Gastrocnemius medialis (tissue), 4 donors: ENCODE measurements around the gene ICAM3.

Experiments
- POLR2A ChIP-seq, 2 donors: fragments of 450-650 bp; IDR thresholded peaks; one replicate each; pipeline ENCODE4 v1.6.1; 2017; ENCODE audit warnings: antibody characterized with exemption in 2 of 2, mild to moderate bottlenecking in 2 of 2, moderate library complexity in 2 of 2
- TF ChIP-seq, protein P1 (sequence below), 5 experiments: fragments of 450-650 bp in 3 of 5; fragments of 200-600 bp in 2 of 5; sonication (generic) in 2 of 5; IDR thresholded peaks in 4 of 5; conservative IDR thresholded peaks in 1 of 5; 1 replicate in 4 of 5; 2 replicates in 1 of 5; pipeline ENCODE4 v1.5.1; 2016 to 2019; ENCODE audit warnings: antibody characterized with exemption in 5 of 5, mild to moderate bottlenecking in 3 of 5, moderate library complexity in 3 of 5

DNA sequence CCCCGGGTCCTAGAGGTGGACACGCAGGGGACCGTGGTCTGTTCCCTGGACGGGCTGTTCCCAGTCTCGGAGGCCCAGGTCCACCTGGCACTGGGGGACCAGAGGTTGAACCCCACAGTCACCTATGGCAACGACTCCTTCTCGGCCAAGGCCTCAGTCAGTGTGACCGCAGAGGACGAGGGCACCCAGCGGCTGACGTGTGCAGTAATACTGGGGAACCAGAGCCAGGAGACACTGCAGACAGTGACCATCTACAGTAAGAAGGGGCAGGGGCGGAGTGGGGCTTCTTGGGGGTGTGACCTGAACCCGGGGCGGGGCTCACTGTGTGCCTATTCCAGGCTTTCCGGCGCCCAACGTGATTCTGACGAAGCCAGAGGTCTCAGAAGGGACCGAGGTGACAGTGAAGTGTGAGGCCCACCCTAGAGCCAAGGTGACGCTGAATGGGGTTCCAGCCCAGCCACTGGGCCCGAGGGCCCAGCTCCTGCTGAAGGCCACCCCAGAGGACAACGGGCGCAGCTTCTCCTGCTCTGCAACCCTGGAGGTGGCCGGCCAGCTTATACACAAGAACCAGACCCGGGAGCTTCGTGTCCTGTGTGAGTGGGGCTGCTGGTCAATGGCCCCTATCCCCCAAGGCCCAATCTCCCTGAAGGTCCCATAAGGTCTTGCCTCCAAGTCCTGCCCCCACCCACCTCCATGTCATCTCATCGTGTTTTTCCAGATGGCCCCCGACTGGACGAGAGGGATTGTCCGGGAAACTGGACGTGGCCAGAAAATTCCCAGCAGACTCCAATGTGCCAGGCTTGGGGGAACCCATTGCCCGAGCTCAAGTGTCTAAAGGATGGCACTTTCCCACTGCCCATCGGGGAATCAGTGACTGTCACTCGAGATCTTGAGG is 55.1 kb downstream of the ICAM3 start:
- TF ChIP-seq, protein P1, sequence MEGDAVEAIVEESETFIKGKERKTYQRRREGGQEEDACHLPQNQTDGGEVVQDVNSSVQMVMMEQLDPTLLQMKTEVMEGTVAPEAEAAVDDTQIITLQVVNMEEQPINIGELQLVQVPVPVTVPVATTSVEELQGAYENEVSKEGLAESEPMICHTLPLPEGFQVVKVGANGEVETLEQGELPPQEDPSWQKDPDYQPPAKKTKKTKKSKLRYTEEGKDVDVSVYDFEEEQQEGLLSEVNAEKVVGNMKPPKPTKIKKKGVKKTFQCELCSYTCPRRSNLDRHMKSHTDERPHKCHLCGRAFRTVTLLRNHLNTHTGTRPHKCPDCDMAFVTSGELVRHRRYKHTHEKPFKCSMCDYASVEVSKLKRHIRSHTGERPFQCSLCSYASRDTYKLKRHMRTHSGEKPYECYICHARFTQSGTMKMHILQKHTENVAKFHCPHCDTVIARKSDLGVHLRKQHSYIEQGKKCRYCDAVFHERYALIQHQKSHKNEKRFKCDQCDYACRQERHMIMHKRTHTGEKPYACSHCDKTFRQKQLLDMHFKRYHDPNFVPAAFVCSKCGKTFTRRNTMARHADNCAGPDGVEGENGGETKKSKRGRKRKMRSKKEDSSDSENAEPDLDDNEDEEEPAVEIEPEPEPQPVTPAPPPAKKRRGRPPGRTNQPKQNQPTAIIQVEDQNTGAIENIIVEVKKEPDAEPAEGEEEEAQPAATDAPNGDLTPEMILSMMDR (IDR thresholded peaks at IDR 0.05 in 4 of 5, conservative IDR thresholded peaks at IDR 0.05 in 1 of 5), result no peak
- no peak for TF ChIP-seq POLR2A (IDR thresholded peaks at IDR 0.05)
